ENCODE measurements around the gene NUCB2. TPM values are rescaled to one million over a fixed set of nuclear protein-coding genes. Genes with fewer than 3 reads are reported as not detected.
"Not testable (repeated sequence)": the region's sequence is repeated elsewhere in the genome, so short reads cannot be mapped to it uniquely, and the experiment has no call there.

The NUCB2 gene
- total and polyA plus RNA-seq, 2 of the 8 experiments (the other 6 are each of a cell fraction or from before 2014, with no cell fraction given): 9.0 to 34.2 TPM

GRCh38 chr11:17238377-17238776, 38.2 kb upstream of the NUCB2 start (continued):
- TF ChIP-seq GTF2F1 (IDR thresholded peaks at IDR 0.05; ENCODE audit: borderline replicate concordance, low read depth, low read length): no peak
- TF ChIP-seq CTCF (IDR thresholded peaks at IDR 0.05; ENCODE audit: control extremely low read depth in 1 of 3, insufficient read depth in 1 of 3, low read depth in 1 of 3, low read length in 3 of 3): no peak
- no peak for TF ChIP-seq NANOG (IDR thresholded peaks at IDR 0.05; ENCODE audit: insufficient read depth, low read depth, low read length, poor library complexity, severe bottlenecking)
- TF ChIP-seq NRF1 (IDR thresholded peaks at IDR 0.05; ENCODE audit: low read depth, low read length): no peak

- H2BK120ac ChIP-seq (replicated peaks; ENCODE audit: low read depth, low read length); H3K4me1 ChIP-seq (replicated peaks in 1 of 4; ENCODE audit: control insufficient read depth in 3 of 4, insufficient read depth in 4 of 4, low read length in 3 of 4); H2AFZ ChIP-seq (ENCODE audit: low read length); H3K27ac ChIP-seq (ENCODE audit: low read depth, low read length); POLR2A ChIA-PET (ENCODE audit: partially characterized antibody); H3K18ac ChIP-seq (ENCODE audit: extremely low read depth, low read length); H3K14ac ChIP-seq (ENCODE audit: insufficient read length); H4K8ac ChIP-seq (ENCODE audit: extremely low read depth, insufficient read depth, low read length); H3K23me2 ChIP-seq (ENCODE audit: low read depth, low read length); H3K4me2 ChIP-seq (ENCODE audit: insufficient read depth in 1 of 2, low read depth in 2 of 2, low read length in 2 of 2); H3K36me3 ChIP-seq (ENCODE audit: control insufficient read depth in 2 of 4, insufficient read depth in 4 of 4, low read length in 3 of 4); H4K5ac ChIP-seq (ENCODE audit: insufficient read length, low read depth, low read length); H3K9me3 ChIP-seq (ENCODE audit: insufficient read depth in 2 of 2, low read depth in 1 of 2, low read length in 1 of 2); DNase-seq (ENCODE audit: low read depth in 1 of 2, low spot score in 2 of 2); H2AK5ac ChIP-seq (ENCODE audit: low read depth, low read length); H3K79me2 ChIP-seq (ENCODE audit: control insufficient read depth in 1 of 2, insufficient read depth in 2 of 2, low read length in 2 of 2); H2BK20ac ChIP-seq (ENCODE audit: low read length); H2BK15ac ChIP-seq (ENCODE audit: low read length); H3K4me3 ChIP-seq (ENCODE audit: extremely low read depth in 1 of 4, insufficient read depth in 2 of 4, low read depth in 3 of 4, low read length in 4 of 4); H3K23ac ChIP-seq (ENCODE audit: insufficient read length); H3K9ac ChIP-seq (replicated peaks in 1 of 4; ENCODE audit: extremely low read depth in 1 of 4, low read depth in 3 of 4, low read length in 3 of 4); H4K20me1 ChIP-seq (replicated peaks in 1 of 2; ENCODE audit: control insufficient read depth in 1 of 2, insufficient read depth in 2 of 2, low read length in 2 of 2); H2BK5ac ChIP-seq (ENCODE audit: low read depth, low read length); H3K4ac ChIP-seq (replicated peaks; ENCODE audit: insufficient read length, low read depth, low read length); H3K79me1 ChIP-seq (ENCODE audit: low read depth, low read length); H3K56ac ChIP-seq (replicated peaks; ENCODE audit: insufficient read length, low read depth, low read length); H3K27me3 ChIP-seq (replicated peaks in 1 of 4; ENCODE audit: control insufficient read depth in 3 of 4, extremely low read depth in 1 of 4, insufficient read depth in 3 of 4, low read length in 3 of 4); FAIRE-seq; H2BK12ac ChIP-seq (ENCODE audit: low read depth, low read length); H4K91ac ChIP-seq (replicated peaks; ENCODE audit: insufficient read length, low read length): not testable (repeated sequence)
- CTCF ChIA-PET (ENCODE audit: partially characterized antibody): interaction anchor here (6.0 kb wide), 1 partner anchor 10 kb away, joined by 29 read pairs; no protein-coding TSS in a partner anchor
- 93% methylated on average over 3 of the region's 4 CpGs; no CpG with 5 or more reads in 1 of the 2 experiments for whole genome bisulfite sequencing, 2 experiments (ENCODE audit: extremely low coverage in 1 of 2, insufficient coverage in 1 of 2, insufficient read length in 1 of 2, insufficient replicate concordance in 2 of 2, low coverage in 1 of 2, low lambda C conversion rate in 2 of 2, missing lambda C conversion rate in 1 of 2)
These were observed 36.6 kb upstream of the NUCB2 start for GRCh38 chr11:17239927-17240326.

Measured in H1 (cell line).